Stomach smooth muscle (tissue), 2 donors: ENCODE measurements around the gene YBEY.
A peak's percentile ranks its signal among the peaks of the same experiment; 100 is the strongest.

Experiments used
- H3K27ac ChIP-seq: one replicate; pipeline ENCODE4 v1.7.0; 2013; ENCODE audit warnings: mild to moderate bottlenecking, low read length, inconsistent platforms
- H3K27me3 ChIP-seq, 2 donors: one replicate each; pipeline ENCODE4 v1.7.0; 2013; ENCODE audit warnings: low read length in 2 of 2; ENCODE audit not compliant: insufficient read depth in 2 of 2, control insufficient read depth in 1 of 2
- H3K36me3 ChIP-seq, 2 donors: one replicate each; pipeline ENCODE4 v1.7.0; 2013; ENCODE audit warnings: low read length in 2 of 2; ENCODE audit not compliant: control insufficient read depth in 2 of 2, insufficient read depth in 2 of 2
- H3K4me1 ChIP-seq: one replicate; pipeline ENCODE4 v1.7.0; 2013; ENCODE audit warnings: low read length; ENCODE audit not compliant: control insufficient read depth, insufficient read depth
- H3K4me3 ChIP-seq, 2 donors: one replicate each; pipeline ENCODE4 v1.7.0; 2013; ENCODE audit warnings: low read length in 2 of 2
- H3K9ac ChIP-seq, 2 donors: one replicate each; pipeline ENCODE4 v1.7.0; 2013; ENCODE audit warnings: low read length in 2 of 2, mild to moderate bottlenecking in 1 of 2
- H3K9me3 ChIP-seq, 2 donors: one replicate each; pipeline ENCODE4 v1.7.0; 2013; ENCODE audit warnings: low read length in 2 of 2; ENCODE audit not compliant: control insufficient read depth in 2 of 2
- donor health status: healthy.
- donor health status: Pancreatic carcinoma.

YBEY gene

GRCh38 chr21:46286648-46287002, 483 bp downstream of the YBEY start:
- Histone ChIP-seq H3K27me3 (no peaks in the 10 kb centered on the region), H3K9me3 (no peaks in the 10 kb centered on the region), H3K4me1 (peaks cover 32% of the 10 kb centered on the region), H3K36me3 (peaks cover 9 to 12% of the 10 kb centered on the region in 2 donors), H3K27ac (peak overlapping the region; percentile 84), H3K9ac (peak overlapping the region; percentile 66 to 80), H3K4me3 (peak overlapping the region; percentile 75 to 81)

- Histone ChIP-seq H3K4me1 (peaks cover 25% of the 10 kb centered on the region), H3K9me3 (no peaks in the 10 kb centered on the region), H3K4me3 (no peak overlapping the region), H3K9ac (no peak overlapping the region), H3K27me3 (no peaks in the 10 kb centered on the region), H3K27ac (no peak overlapping the region), H3K36me3 (peaks cover 11 to 14% of the 10 kb centered on the region in 2 donors)
Observed at GRCh38 chr21:46287541-46287940, 1.4 kb downstream of the YBEY start.

GRCh38 chr21:46289655-46290179, 3.6 kb downstream of the YBEY start:
- H3K36me3 ChIP-seq = peaks cover 6% of the 10 kb centered on the region in 2 donors
- H3K27ac ChIP-seq = no peak overlapping the region
- H3K9ac ChIP-seq = no peak overlapping the region
- H3K27me3 ChIP-seq = no peaks in the 10 kb centered on the region
- H3K4me3 ChIP-seq = no peak overlapping the region
- H3K4me1 ChIP-seq = peaks cover 11% of the 10 kb centered on the region
- no peaks in the 10 kb centered on the region for H3K9me3 ChIP-seq

- Histone ChIP-seq H3K27ac (no peak overlapping the region), H3K36me3 (peaks cover 6% of the 10 kb centered on the region in 2 donors), H3K9ac (no peak overlapping the region), H3K27me3 (no peaks in the 10 kb centered on the region), H3K4me1 (peaks cover 6% of the 10 kb centered on the region), H3K9me3 (no peaks in the 10 kb centered on the region), H3K4me3 (no peak overlapping the region)
Observed at GRCh38 chr21:46291561-46291960, 5.4 kb downstream of the YBEY start.

GRCh38 chr21:46294647-46295176, 8.6 kb downstream of the YBEY start:
- H3K36me3 ChIP-seq = peaks cover 6% of the 10 kb centered on the region in 2 donors
- H3K27me3 ChIP-seq = peaks cover 7 to 14% of the 10 kb centered on the region in 2 donors
- H3K9me3 ChIP-seq = no peaks in the 10 kb centered on the region
- no peak overlapping the region for H3K27ac ChIP-seq
- H3K4me3 ChIP-seq = no peak overlapping the region
- no peak overlapping the region for H3K9ac ChIP-seq
- H3K4me1 ChIP-seq = peaks cover 8% of the 10 kb centered on the region

GRCh38 chr21:46295177-46295770, 9.1 kb downstream of the YBEY start:
- H3K27ac ChIP-seq = no peak overlapping the region
- no peaks in the 10 kb centered on the region for H3K9me3 ChIP-seq
- H3K4me1 ChIP-seq = peaks cover 8% of the 10 kb centered on the region
- no peak overlapping the region for H3K4me3 ChIP-seq
- peaks cover 6% of the 10 kb centered on the region in 2 donors for H3K36me3 ChIP-seq
- H3K27me3 ChIP-seq = peaks cover 9 to 14% of the 10 kb centered on the region in 2 donors
- no peak overlapping the region for H3K9ac ChIP-seq

GRCh38 chr21:46295996-46296752, 10.0 kb downstream of the YBEY start:
- peaks cover 5 to 6% of the 10 kb centered on the region in 2 donors for H3K36me3 ChIP-seq
- peaks cover 8% of the 10 kb centered on the region for H3K4me1 ChIP-seq
- H3K9me3 ChIP-seq = no peaks in the 10 kb centered on the region
- H3K27ac ChIP-seq = no peak overlapping the region
- no peak overlapping the region for H3K4me3 ChIP-seq
- no peak overlapping the region for H3K9ac ChIP-seq
- peaks cover 9 to 14% of the 10 kb centered on the region in 2 donors for H3K27me3 ChIP-seq

- H3K4me1 ChIP-seq = peaks cover 8% of the 10 kb centered on the region
- H3K27ac ChIP-seq = no peak overlapping the region
- no peaks in the 10 kb centered on the region for H3K9me3 ChIP-seq
- peaks cover 9 to 14% of the 10 kb centered on the region in 2 donors for H3K27me3 ChIP-seq
- peak overlapping the region; percentile 49 to 70 for H3K4me3 ChIP-seq
- H3K36me3 ChIP-seq = no peaks in the 10 kb centered on the region
- H3K9ac ChIP-seq = peak overlapping the region in 1 of 2 donors; percentile 5
Observed at GRCh38 chr21:46297338-46298271, 11.5 kb downstream of the YBEY start.

- Histone ChIP-seq H3K4me3 (no peak overlapping the region), H3K4me1 (peaks cover 8% of the 10 kb centered on the region), H3K27me3 (peaks cover 9 to 14% of the 10 kb centered on the region in 2 donors), H3K36me3 (no peaks in the 10 kb centered on the region), H3K9ac (no peak overlapping the region), H3K9me3 (no peaks in the 10 kb centered on the region), H3K27ac (no peak overlapping the region)
Observed at GRCh38 chr21:46299167-46299566, 13.0 kb downstream of the YBEY start.

GRCh38 chr21:46301759-46302158, 15.6 kb downstream of the YBEY start:
- Histone ChIP-seq H3K27me3 (peaks cover 9 to 14% of the 10 kb centered on the region in 2 donors), H3K27ac (no peak overlapping the region), H3K9ac (no peak overlapping the region), H3K4me3 (no peak overlapping the region), H3K9me3 (no peaks in the 10 kb centered on the region), H3K4me1 (peaks cover 8% of the 10 kb centered on the region), H3K36me3 (peaks cover 3% of the 10 kb centered on the region in 2 donors)
